HG03575 (cell line): ENCODE measurements around the gene NUP160.
A peak's percentile ranks its signal among the peaks of the same experiment; 100 is the strongest.
"Not testable (repeated sequence)": the region's sequence is repeated elsewhere in the genome, so short reads cannot be mapped to it uniquely, and the experiment has no call there.

Source experiments
- ATAC-seq: cut with Tn5 transposase; IDR thresholded peaks from one replicate; pipeline ENCODE4 v1.9.1; 2021; ENCODE audit not compliant: unreplicated experiment, insufficient number of reproducible peaks, low FRiP score; ENCODE audit errors: extremely low read depth

Gene NUP160

DNA sequence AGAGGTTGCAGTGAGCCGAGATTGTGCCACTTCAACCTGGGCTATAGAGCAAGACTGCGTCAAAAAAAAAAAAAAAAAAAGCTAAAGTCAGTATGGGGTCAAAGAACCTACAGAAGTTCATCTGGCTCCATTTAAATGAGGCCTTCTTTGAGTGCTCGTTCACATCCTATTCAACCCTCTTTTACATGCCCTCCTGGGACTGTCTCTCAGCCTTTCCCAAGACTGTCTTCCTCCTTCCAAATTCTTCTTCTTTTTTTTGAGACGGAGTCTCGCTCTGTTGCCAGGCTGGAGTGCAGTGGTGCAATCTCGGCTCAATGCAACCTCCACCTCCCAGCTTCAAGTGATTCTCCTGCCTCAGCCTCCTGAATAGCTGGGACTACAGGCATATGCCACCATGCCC, 18.7 kb upstream of the NUP160 start:
- not testable (repeated sequence) for ATAC-seq

DNA sequence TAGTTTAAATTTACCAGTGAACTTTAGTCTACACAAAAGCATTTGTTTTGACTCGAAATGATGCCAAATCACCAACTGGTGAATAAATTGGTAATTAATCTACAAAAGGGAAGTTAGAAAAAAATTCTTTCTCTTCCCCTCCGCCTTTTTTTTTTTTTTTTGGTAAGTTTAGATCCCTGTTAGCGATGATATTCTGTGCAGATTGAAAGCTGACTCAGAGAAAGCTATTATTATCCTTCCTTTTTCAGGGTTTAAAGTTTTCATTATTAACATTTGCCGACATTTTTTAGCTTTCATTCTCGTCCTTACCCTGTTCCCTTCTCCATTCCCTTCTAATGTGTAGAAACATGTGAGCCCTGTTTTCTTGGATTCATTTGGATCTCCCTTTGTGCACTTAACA, 16.8 kb upstream of the NUP160 start:
- no peak for ATAC-seq

DNA sequence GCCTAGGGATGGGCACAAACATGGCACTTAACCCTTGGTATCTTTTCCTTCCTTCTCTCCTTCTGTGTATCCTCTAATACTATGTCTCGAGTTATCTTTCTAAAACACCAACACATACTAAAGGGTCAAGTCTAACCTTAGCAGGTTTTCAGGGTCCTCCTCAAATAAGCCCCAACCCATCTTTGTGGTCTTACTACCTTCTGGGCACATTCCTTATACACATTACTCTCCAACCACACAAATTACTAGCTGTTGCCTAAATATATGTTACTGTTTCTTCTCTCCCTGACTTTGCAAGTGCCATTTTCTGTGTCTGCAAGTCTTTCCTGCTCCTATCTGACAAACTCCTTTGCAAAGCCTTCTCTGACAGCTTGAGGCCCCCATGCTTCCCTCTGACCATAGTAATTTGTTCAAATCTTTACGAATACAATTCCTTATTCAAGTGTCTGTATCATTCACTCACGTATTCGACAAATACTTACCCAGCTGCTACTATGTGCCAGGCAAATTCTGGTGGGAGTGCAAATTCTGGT, 15.8 kb upstream of the NUP160 start:
- ATAC-seq = no peak

DNA sequence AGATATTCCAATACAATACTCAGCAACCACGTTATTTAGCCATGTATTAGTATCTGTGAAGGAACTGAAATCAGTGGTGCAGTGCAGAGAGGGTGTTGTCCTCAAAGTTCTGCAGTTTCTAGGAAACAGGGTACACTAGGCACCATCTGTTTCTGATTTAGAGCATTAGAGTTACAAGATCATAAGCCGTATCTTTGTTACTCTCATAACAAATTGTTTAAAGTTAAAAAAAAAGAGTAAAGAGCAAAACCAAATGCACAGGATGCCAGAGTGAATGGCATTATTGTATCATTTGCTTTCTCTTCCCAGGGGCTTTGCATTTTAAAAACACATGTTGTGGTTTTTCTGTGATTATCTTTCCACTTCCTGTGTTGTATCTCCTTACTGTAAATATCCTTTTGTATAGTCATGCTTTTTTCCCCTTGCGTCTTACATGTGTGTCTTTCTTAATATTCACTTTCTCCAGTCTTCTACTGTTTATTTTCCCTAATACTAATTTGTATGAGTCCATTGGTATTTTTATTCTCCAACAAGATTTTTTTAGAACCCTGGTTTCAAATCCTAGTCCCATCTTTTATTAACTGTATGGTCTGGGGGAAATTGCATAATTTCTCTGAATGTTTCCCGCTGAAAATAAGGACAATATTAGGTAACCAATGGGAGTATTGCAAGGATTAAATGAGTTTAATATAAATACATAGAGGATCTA, 15.2 kb upstream of the NUP160 start:
- ATAC-seq = peak; percentile 44

DNA sequence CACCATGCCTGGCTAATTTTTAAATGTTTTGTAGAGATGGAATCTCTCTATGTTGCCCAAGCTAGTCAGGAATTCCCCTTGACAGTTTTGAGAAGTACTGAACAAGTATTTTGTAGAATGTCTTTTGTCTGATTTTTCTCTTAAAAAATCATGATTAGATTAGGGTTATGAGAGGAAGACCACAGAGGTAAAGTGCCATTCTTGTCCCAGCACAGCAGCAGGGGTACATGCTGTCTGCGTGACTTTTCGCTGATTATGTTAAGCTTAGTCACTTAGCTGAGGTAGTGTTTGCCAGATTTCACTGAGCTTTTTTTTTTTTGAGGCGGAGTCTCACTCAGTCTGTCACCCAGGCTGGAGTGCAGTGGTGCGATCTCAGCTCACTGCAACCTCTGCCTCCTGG, 13.6 kb upstream of the NUP160 start:
- no peak for ATAC-seq

DNA sequence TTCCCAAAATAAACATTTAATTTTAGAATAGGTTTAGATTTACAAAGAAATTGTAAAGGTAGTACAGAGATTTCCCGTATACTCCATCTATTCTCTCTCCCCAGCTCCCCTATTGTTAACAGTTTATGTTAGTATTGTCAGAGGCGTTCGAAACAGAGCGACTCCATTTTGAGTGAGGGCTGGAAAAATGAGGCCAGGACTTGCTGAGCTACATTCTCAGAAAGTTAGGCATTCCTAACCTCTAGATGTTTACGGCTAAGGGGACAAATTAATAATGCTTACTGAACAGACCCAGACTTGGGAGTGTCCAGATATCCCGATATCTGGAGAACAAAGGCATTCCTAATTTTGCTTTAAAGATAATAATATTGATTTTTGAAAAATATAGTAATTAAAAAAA, 12.4 kb upstream of the NUP160 start:
- ATAC-seq = no peak

DNA sequence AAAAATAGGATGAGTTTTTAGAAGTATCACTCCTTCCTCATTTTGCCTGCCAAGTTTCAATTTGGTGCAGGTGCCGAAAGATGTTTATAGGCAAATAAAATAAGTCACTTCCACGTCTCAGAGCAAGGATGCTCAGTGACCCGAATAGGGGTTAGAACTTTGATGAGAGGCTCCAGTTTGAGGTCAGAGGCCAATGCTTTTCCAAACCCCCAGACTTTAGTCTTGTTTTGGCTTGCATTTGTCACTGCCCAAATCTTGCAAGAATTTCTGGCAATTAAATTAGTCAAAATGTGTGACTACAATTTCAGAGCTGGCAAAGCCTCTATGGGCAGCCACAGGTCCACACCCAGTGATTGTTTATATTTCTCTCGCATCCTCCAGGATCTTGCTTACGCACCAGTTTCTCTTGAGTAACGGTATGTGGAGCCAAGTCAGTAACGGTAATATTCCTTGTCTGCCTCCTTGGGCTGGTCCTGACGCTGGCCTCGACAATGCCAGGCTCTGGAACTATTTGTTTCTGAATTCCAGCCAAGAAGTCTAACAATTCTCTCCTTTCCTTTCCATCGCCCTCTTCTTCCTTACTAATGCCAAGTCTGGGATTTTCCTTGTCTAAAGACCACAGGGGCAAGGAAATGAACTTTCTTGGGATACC, 9.9 kb upstream of the NUP160 start:
- no peak for ATAC-seq

DNA sequence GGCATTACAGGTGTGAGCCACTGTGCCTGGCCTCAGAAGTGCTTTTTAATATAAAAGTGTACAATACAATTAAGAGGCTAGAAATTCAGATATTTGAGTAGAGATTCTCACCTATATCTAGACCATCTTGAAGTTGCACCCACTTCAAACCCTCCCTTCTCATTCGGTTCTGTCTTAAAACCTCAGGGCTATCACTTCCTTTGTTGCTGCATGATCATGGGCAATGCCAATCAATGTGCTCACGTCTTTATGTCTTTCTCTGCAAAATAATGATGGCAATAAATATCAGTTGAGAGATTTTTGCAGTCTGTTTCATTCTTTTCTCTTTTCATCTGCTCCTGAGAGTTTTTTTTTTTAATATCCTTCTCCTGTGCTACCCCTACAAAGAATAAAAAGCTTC, 9.3 kb upstream of the NUP160 start:
- ATAC-seq = no peak

DNA sequence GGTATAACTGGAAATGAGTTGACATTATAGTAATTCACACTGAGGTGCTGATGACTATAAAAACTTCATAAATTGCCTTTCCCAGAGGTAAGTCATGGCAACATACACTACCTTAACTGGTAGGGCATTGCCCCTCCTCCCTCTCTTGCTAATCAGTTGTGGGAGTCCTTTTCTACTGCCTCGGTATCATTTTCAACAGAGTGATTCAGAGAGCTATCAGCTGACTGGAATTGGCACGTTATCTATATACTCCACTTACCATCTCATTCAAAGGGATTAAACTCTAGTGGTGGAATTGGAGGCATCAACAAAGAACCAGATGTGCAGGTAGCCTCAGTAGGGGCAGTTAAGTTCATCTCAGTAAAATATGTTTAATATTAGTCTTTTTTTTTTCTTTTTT, 8.0 kb upstream of the NUP160 start:
- ATAC-seq = no peak

DNA sequence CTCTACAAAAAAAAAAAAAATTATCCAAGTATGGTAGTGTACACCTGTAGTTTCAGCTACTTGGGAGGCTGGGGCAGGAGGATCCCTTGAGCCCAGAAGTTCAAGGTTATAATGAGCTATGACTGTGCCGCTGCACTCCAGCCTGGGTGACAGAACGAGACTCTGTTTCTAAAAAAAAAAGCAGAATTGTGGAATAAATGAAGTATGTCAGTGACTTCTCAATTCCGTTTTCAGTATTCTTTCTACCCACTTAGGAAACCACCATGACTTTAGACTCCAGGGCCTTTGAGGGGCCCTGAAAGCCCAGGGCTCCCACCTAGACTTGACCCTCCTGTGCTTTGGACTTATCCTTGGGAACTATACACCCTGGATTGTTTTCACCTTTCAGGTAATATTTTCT, 6.5 kb upstream of the NUP160 start:
- ATAC-seq = peak; percentile 36

DNA sequence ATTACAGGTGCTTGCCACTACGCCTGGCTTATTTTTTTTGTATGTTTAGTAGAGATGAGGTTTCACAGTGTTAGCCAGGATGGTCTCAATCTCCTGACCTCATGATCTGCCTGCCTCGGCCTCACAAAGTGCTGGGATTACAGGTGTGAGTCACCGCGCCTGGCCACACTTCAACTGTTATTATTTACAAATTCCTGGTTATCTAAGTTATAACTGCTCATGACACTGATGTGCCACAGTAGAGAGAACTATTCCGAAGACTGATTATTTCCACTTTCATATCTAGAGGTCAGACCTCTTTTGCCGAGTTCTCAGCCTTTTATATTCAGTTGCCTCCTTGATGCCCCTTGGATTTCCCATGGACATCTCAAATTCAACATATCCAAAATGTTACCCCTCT, 3.9 kb upstream of the NUP160 start:
- ATAC-seq = no peak

DNA sequence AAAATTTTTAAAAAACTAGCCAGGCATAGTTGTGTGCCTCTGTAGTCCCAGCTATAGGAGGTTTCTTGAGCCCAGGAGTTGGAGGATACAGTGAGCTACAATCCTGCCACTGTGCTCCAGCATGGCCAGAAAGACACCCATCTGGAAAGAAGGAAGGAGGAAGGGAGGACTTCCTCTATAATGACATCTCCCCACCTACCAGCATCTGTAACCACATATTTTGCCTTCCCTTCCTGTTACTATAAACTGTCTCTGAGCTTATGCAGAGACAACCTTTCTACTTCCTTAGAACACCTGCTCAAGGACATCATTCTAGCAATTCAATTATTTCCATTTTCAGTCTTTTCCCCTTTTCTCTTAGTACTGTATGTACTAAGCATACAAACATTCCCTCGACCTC, 2.2 kb upstream of the NUP160 start:
- ATAC-seq = peak; percentile 32

DNA sequence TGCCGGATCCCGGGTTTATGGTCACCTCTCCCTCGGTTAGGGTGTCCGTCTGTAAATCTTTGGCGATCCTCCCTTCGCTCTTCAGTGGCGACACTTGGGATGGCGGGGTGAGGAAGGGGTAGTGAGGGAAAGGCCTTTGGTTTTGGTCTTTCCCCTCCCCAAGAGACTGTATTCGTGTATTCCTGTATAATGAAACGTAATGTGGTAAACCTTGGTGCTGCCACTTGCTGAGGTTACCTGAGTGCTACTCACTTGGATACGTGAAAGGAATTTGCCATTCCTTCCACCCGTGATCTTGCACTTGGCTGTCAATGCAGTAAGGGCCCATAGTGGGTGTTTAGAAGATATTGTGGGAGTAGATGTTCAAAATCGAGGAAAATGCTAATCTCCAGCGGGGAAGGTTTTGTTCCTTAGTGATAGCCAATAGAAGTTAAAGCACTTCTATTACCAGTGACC, 578 bp upstream of the NUP160 start:
- ATAC-seq = no peak

DNA sequence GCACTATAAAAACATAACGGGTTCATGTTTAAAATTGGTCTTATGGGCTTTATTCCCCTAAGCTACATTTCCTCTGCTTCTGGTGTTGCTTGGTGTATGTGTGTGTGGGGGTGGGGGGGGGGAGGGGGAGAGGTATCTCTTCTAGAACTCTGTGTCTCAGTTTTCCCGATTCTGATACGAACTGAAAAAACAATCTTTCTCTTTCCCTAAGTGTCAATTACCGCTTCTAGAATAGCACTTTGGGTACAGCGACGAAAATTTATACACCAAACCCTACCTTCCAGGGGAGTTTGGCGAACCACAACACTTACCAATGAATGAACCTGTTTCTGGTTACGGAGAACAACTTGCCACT, 636 bp downstream of the NUP160 start:
- no peak for ATAC-seq

DNA sequence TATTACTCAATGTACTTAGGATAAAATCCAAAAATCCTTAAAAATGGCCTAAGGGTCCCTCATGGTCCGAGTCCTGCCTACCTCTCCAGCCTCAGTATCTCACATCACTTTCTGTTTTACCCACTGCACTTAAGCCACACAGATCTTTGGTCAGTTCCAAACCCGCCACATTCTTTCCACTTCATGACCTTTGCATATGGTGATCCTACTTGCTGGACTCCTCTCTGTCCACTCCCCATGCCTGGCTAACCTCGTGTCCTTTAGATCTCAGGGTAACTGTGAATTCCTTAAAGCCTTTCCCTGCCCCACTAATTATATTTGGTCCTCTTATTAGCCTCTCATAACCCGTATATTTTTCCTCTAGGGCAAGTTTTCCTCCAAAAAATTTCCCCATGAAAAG, 1.2 kb downstream of the NUP160 start:
- no peak for ATAC-seq

DNA sequence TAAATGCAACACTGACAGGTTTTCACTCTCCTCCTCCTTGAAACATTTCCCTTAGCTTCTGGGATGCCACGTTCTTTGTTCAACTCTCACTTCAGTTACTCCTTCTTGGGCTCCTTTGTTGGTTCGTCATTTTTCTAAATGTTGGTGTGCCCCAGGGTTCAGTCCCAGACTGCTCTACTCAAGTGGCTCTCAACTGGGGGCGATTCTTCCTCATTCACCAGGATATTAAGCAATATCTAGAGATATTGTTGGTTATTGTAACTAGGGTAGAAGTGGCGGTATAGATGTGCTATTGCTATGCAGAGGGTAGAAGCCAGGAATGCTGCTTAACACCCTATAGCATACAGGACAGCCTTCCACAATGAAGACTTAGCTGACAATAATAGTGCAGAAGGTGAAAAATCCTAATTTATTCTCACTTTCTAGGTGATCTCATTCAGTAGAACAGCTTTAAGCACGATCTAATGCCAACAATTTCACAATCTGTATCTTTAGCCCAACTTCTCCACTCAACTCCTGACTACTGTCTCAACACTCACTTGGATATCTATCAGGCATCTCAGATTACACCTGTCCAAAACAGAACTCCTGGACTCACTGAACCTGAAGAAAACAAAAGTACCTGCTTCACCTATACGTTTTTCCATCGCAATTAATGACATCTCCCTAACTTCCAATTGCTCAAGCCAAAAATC, 4.6 kb downstream of the NUP160 start:
- ATAC-seq = no peak

DNA sequence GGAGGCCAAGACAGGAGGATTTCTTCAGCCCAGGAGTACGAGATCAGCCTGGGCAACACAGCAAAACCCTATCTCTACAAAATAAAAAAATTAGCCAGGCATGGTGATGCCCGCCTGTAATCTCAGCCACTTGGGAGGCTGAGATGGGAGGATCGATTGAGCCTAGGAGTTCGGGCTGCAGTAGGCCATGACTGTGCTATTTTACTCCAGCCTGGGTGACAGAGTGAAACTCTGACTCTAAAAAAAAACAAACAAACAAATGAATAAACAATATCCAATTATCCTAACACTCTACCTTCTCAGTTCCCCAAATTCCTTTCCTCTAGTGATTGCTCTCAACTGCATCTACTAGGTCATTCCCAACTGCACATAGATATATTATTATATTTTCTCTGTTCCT, 5.4 kb downstream of the NUP160 start:
- ATAC-seq = no peak

DNA sequence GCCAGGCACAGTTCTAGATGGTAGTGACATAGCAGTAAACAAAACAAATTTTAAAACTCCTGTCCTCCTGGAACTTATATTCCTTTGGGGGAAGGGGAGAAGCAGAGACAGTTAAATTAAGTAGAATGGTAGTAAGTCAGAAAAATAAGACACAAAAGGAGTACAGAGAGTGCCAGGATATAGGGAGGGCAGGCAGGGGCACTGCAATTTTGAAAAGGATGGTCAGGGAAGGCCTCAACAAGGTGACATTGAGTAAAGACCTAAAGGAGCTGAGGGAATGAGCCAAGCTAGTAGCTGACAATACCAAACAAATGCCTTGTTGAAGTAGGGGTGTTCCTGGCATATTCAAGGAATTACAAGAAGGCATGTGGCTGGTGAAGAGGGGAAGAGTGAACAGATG, 10.2 kb downstream of the NUP160 start:
- ATAC-seq = no peak

DNA sequence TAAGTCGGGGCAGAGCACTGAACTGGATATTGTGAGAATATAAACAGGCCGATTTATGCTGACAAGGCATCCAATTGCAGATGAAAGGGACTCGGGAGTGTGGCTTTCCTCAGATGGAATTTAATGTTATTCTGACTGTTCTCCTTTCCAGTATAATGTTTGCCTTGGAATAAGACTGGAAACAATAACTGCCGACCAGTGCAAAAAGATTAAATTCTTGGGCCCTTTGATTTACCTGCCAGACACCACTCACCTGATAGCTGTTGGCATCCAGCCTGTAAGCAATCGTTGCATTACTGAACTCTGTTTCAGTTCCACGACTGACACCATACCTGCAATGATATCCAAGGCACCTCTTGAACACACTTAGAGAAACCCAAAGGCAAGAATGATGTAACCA, 10.9 kb downstream of the NUP160 start:
- no peak for ATAC-seq

DNA sequence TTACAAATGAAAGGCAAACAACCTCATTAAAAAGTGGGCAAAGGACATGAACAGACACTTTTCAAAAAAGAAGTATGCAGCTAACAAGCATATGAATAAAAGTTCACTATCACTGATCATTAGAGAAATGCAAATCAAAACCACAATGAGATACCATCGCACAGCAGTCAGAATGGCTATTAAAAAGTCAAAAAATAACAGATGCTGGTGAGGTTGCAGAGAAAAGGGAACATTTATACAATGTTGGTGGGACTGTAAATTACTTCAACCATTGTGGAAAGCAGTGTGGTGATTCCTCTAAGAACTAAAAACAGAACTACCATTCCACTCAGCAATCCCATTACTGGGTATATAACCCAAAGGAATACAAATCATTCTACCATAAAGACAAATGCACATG, 18.1 kb downstream of the NUP160 start:
- not testable (repeated sequence) for ATAC-seq
